CD4-positive, alpha-beta T cell treated with Interferon gamma for 1 hour (primary cell): ENCODE results near the gene HTRA2.
"Not testable (repeated sequence)": the region's sequence is repeated elsewhere in the genome, so short reads cannot be mapped to it uniquely, and the experiment has no call there.

Source experiments
- DNase-seq: peaks from one replicate; pipeline ENCODE4 v3.0.0-alpha.2; 2020

HTRA2 gene

GRCh38 chr2:74548285-74548899 lies 18.7 kb downstream of the HTRA2 start:
- no peak for DNase-seq

- no peak for DNase-seq
These were observed 19.4 kb downstream of the HTRA2 start for GRCh38 chr2:74548900-74549826.

- DNase-seq, result no peak
These were observed 20.5 kb downstream of the HTRA2 start for GRCh38 chr2:74550231-74550630.

- DNase-seq, result no peak
These were observed 21.8 kb downstream of the HTRA2 start for GRCh38 chr2:74551530-74551929.

- no peak for DNase-seq
These were observed 22.5 kb downstream of the HTRA2 start for GRCh38 chr2:74551942-74552913.

GRCh38 chr2:74552914-74553811 lies 23.4 kb downstream of the HTRA2 start:
- DNase-seq, result no peak

GRCh38 chr2:74553892-74554819 lies 24.4 kb downstream of the HTRA2 start, which contains the start of the genes DOK1 and LOXL3:
TSS of gene DOK1 (plus strand) at chr2:74554720. CDS start at chr2:74554755, 35 bp downstream.
TSS of gene LOXL3 (minus strand) at chr2:74553942. CDS start at chr2:74552634, 1,308 bp downstream.
- peak; percentile 77 for DNase-seq

- DNase-seq, result peak; percentile 36
These were observed 25.2 kb downstream of the HTRA2 start for GRCh38 chr2:74554820-74555531.

GRCh38 chr2:74555610-74556103 lies 25.9 kb downstream of the HTRA2 start:
- no peak for DNase-seq

GRCh38 chr2:74556159-74556558 lies 26.4 kb downstream of the HTRA2 start:
- DNase-seq, result no peak

- no peak for DNase-seq
These were observed 27.2 kb downstream of the HTRA2 start for GRCh38 chr2:74556831-74557370.

GRCh38 chr2:74558284-74559230 lies 28.8 kb downstream of the HTRA2 start:
- DNase-seq, result no peak

GRCh38 chr2:74559912-74560311 lies 30.2 kb downstream of the HTRA2 start:
- no peak for DNase-seq

GRCh38 chr2:74560591-74560990 lies 30.9 kb downstream of the HTRA2 start:
- DNase-seq, result no peak

GRCh38 chr2:74561022-74561421 lies 31.3 kb downstream of the HTRA2 start:
- DNase-seq, result not testable (repeated sequence)

- no peak for DNase-seq
These were observed 32.5 kb downstream of the HTRA2 start for GRCh38 chr2:74562126-74562775.

GRCh38 chr2:74564222-74564621 lies 34.5 kb downstream of the HTRA2 start:
- DNase-seq, result no peak
